Left ventricle myocardium inferior (tissue), 1 donor: ENCODE data around the gene BACE1. TPM values are rescaled to one million over a fixed set of nuclear protein-coding genes. Genes with fewer than 3 reads are reported as not detected.

Experiments used
- DNase-seq: peaks from one replicate; pipeline ENCODE4 v3.0.0-alpha.2; 2020
- H3K27ac ChIP-seq: fragments of 200-600 bp; replicated peaks from 2 replicates; pipeline ENCODE4 v1.8.0; 2021
- H3K27me3 ChIP-seq: fragments of 200-600 bp; 2 replicates; pipeline ENCODE4 v1.8.0; 2021; ENCODE audit warnings: low read depth
- H3K36me3 ChIP-seq: fragments of 200-600 bp; 2 replicates; pipeline ENCODE4 v1.8.0; 2021
- H3K4me1 ChIP-seq: fragments of 200-600 bp; 2 replicates; pipeline ENCODE4 v1.8.0; 2021
- H3K4me3 ChIP-seq: fragments of 200-600 bp; 2 replicates; pipeline ENCODE4 v1.8.0; 2021; ENCODE audit warnings: mild to moderate bottlenecking, moderate library complexity
- H3K9me3 ChIP-seq: fragments of 200-600 bp; replicated peaks from 2 replicates; pipeline ENCODE4 v1.8.0; 2021
- CTCF ChIP-seq: fragments of 200-600 bp; IDR thresholded peaks from 2 replicates; pipeline ENCODE4 v1.8.0; 2021; ENCODE audit warnings: antibody characterized with exemption, mild to moderate bottlenecking, borderline replicate concordance
- intact Hi-C: fragments of 100-400 bp; cut with micrococcal nuclease; formaldehyde crosslinking; loops from one replicate; pipeline ENCODE4 v1.11.0; 2022
- total RNA-seq: library from RNA; stranded (reverse); fragmentation: NEBNext Ultra II Directional; extraction: Animal tissue kit (Norgen Biotek cat#: 25700); gene quantifications from one replicate; pipeline ENCODE4 v1.2.1, GENCODE V29; 2021
- donor health status: DM: no; HTN: yes; CAD: no; lungs with severe emphysema.

The BACE1 gene
- total RNA-seq, 1 donor from 2014 or later: 13.8 TPM

GRCh38 chr11:117337076-117337475, 21.0 kb upstream of the BACE1 start:
- H3K27ac ChIP-seq: no peak overlapping the region
- peaks cover 21% of the 10 kb centered on the region for H3K36me3 ChIP-seq

GRCh38 chr11:117335399-117335798, 19.3 kb upstream of the BACE1 start:
- H3K27ac ChIP-seq: no peak overlapping the region
- no peaks in the 10 kb centered on the region for H3K4me1 ChIP-seq
- H3K4me3 ChIP-seq: no peak overlapping the region
- DNase-seq: no peak
- intact Hi-C loops: no loop called here
- H3K27me3 ChIP-seq: no peaks in the 10 kb centered on the region
- H3K9me3 ChIP-seq: no peaks in the 10 kb centered on the region
- peaks cover 16% of the 10 kb centered on the region for H3K36me3 ChIP-seq
- no peak for TF ChIP-seq CTCF

More at GRCh38 chr11:117337076-117337475, 21.0 kb upstream of the BACE1 start:
- Histone ChIP-seq H3K4me3 (no peak overlapping the region), H3K27me3 (no peaks in the 10 kb centered on the region), H3K9me3 (no peaks in the 10 kb centered on the region), H3K4me1 (no peaks in the 10 kb centered on the region)
- intact Hi-C loops: no loop called here
- no peak for DNase-seq
- TF ChIP-seq CTCF: no peak

- Histone ChIP-seq H3K36me3 (peaks cover 11% of the 10 kb centered on the region), H3K27ac (no peak overlapping the region), H3K27me3 (no peaks in the 10 kb centered on the region), H3K4me3 (no peak overlapping the region), H3K4me1 (no peaks in the 10 kb centered on the region), H3K9me3 (no peaks in the 10 kb centered on the region)
- no peak for DNase-seq
- intact Hi-C loops: no loop called here
- TF ChIP-seq CTCF: no peak
Observed at GRCh38 chr11:117334896-117335295, 18.8 kb upstream of the BACE1 start.

GRCh38 chr11:117333917-117334316, 17.9 kb upstream of the BACE1 start:
- Histone ChIP-seq H3K4me3 (no peak overlapping the region), H3K9me3 (no peaks in the 10 kb centered on the region), H3K36me3 (peaks cover 4% of the 10 kb centered on the region), H3K4me1 (peaks cover 7% of the 10 kb centered on the region), H3K27me3 (no peaks in the 10 kb centered on the region), H3K27ac (no peak overlapping the region)
- TF ChIP-seq CTCF: no peak
- DNase-seq: no peak
- intact Hi-C loops: no loop called here

GRCh38 chr11:117332843-117333242, 16.8 kb upstream of the BACE1 start:
- no peak for DNase-seq
- Histone ChIP-seq H3K27me3 (no peaks in the 10 kb centered on the region), H3K36me3 (no peaks in the 10 kb centered on the region), H3K9me3 (no peaks in the 10 kb centered on the region), H3K4me1 (peaks cover 18% of the 10 kb centered on the region), H3K4me3 (no peak overlapping the region), H3K27ac (no peak overlapping the region)
- no peak for TF ChIP-seq CTCF
- intact Hi-C loops: no loop called here
